Endothelial cell (in vitro differentiated cells): Measurements from ENCODE around the gene SLC23A3. TPM values are rescaled to one million over a fixed set of nuclear protein-coding genes. Genes with fewer than 3 reads are reported as not detected.
A peak's percentile ranks its signal among the peaks of the same experiment; 100 is the strongest.

Source experiments
- DNase-seq: peaks from one replicate; pipeline ENCODE4 v3.0.0; 2021; ENCODE audit warnings: low spot score
- H3K27ac Mint-ChIP-seq: one replicate; pipeline ENCODE4 v1.8.0; 2021; ENCODE audit warnings: mixed read lengths, inconsistent platforms; ENCODE audit not compliant: unreplicated experiment
- H3K27me3 Mint-ChIP-seq: one replicate; pipeline ENCODE4 v1.8.0; 2021; ENCODE audit warnings: mild to moderate bottlenecking, moderate library complexity, mixed read lengths, inconsistent platforms; ENCODE audit not compliant: unreplicated experiment
- H3K36me3 Mint-ChIP-seq: one replicate; pipeline ENCODE4 v1.8.0; 2021; ENCODE audit warnings: mild to moderate bottlenecking, low read depth, mixed read lengths, inconsistent platforms; ENCODE audit not compliant: unreplicated experiment
- H3K4me1 Mint-ChIP-seq: one replicate; pipeline ENCODE4 v1.8.0; 2021; ENCODE audit warnings: mild to moderate bottlenecking, mixed read lengths, inconsistent platforms; ENCODE audit not compliant: unreplicated experiment
- H3K4me3 Mint-ChIP-seq: one replicate; pipeline ENCODE4 v1.8.0; 2021; ENCODE audit warnings: mild to moderate bottlenecking, mixed read lengths, inconsistent platforms; ENCODE audit not compliant: unreplicated experiment
- H3K9me3 Mint-ChIP-seq: one replicate; pipeline ENCODE4 v1.8.0; 2021; ENCODE audit warnings: mixed read lengths, inconsistent platforms; ENCODE audit not compliant: unreplicated experiment
- CTCF ChIP-seq: fragments of 200-600 bp; sonication (generic); IDR thresholded peaks from one replicate; pipeline ENCODE4 v1.5.0; 2021; ENCODE audit warnings: antibody characterized with exemption; ENCODE audit not compliant: unreplicated experiment
- total RNA-seq: library from RNA; stranded (reverse); fragmentation: NEBNext Ultra II Directional; extraction: Animal tissue kit (Norgen Biotek cat#: 25700); gene quantifications from one replicate; pipeline ENCODE4 v1.2.1, GENCODE V29; 2021; ENCODE audit not compliant: unreplicated experiment

Gene SLC23A3
- total RNA-seq, 1 donor from 2014 or later, result 1.7 TPM

GRCh38 chr2:219207134-219207883 is 37.5 kb upstream of the SLC23A3 start:
- no peak for TF ChIP-seq CTCF
- Mint-ChIP-seq H3K9me3 (no peaks in the 10 kb centered on the region), H3K27me3 (peaks cover 8% of the 10 kb centered on the region), H3K4me3 (peak overlapping the region; percentile 83), H3K27ac (no peak overlapping the region), H3K4me1 (peaks cover 17% of the 10 kb centered on the region), H3K36me3 (peaks cover 14% of the 10 kb centered on the region)
- DNase-seq, result no peak

DNA sequence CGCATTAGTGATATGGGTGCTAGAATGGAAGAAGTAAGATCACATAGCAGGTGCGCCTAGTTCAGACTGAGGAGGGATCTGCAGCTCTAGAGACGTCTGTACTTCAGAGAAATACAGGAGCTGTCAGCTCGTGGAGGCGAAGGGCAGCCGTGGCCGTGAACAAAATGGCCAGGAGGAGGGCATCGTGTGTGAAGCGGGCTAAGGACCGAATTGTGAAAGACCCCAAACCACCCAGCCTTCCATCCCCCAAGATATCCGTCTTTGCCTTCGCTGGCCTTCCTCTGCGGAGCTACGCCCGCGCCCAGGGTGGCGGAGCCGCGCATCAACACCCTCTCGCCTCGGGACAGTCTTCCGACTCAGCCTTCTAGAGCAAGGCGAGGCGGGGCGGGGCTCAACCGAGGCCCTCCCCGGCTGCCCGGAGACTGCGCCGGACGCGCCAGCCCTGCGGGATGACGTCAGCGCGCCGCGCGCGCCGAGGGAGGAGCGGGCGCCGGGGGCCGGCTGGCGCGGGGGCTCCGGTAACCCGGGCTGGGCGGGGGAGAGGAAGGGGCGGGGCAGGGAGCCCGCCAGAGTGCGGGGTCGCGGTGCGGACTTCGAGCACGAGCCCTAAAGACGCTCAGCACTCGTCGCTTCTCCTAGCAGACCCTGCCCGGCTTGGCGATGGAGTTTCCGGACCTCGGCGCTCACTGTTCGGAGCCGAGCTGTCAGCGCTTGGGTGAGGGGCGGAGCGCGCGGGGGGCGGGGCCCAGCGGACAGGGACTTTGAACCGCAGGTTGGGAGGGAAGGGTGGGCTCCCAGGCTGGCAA is 36.7 kb upstream of the SLC23A3 start, which contains the start of gene ZFAND2B:
ZFAND2B (plus strand) TSS at position 455 of the 806 bp plus-strand sequence; CDS start at position 661, 206 bp downstream.
- H3K27ac Mint-ChIP-seq, result peak within 1 kb of the TSS; percentile 85
- no peaks in the 10 kb centered on the region for H3K9me3 Mint-ChIP-seq
- H3K36me3 Mint-ChIP-seq, result peaks cover 14% of the 10 kb centered on the region
- TF ChIP-seq CTCF, result no peak
- H3K4me1 Mint-ChIP-seq, result peaks cover 17% of the 10 kb centered on the region
- H3K27me3 Mint-ChIP-seq, result peaks cover 7% of the 10 kb centered on the region
- peak; percentile 96 for DNase-seq
- H3K4me3 Mint-ChIP-seq, result peak within 1 kb of the TSS; percentile 94

GRCh38 chr2:219205981-219206327 is 36.1 kb upstream of the SLC23A3 start:
- no peaks in the 10 kb centered on the region for H3K9me3 Mint-ChIP-seq
- TF ChIP-seq CTCF, result no peak
- peaks cover 17% of the 10 kb centered on the region for H3K4me1 Mint-ChIP-seq
- H3K4me3 Mint-ChIP-seq, result peak overlapping the region; percentile 94
- H3K27ac Mint-ChIP-seq, result peak overlapping the region; percentile 85
- H3K27me3 Mint-ChIP-seq, result peaks cover 7% of the 10 kb centered on the region
- H3K36me3 Mint-ChIP-seq, result peaks cover 14% of the 10 kb centered on the region
- DNase-seq, result no peak

DNA sequence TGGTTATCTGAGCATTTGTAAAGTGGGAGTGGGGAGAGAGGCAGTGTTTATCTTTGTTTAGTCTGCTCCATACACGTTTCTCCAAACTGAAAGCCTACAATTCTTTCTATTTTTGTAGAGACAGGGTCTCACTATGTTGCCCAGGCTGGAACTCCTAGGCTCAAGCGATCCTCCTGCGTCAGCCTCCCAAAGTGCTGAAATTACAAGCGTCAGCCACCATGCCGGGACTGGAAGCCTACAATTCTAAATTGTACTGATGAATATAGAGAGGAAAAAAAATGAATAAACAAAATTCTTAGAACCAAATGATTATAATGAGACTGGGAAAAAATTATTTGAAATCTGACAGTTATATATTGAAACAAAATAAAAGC is 35.3 kb upstream of the SLC23A3 start:
- Mint-ChIP-seq H3K9me3 (no peaks in the 10 kb centered on the region), H3K27me3 (peaks cover 8% of the 10 kb centered on the region), H3K36me3 (peaks cover 14% of the 10 kb centered on the region)

More for the DNA sequence above, 35.3 kb upstream of the SLC23A3 start:
- no peak overlapping the region for H3K4me3 Mint-ChIP-seq
- H3K27ac Mint-ChIP-seq, result no peak overlapping the region
- DNase-seq, result no peak
- no peak for TF ChIP-seq CTCF
- peaks cover 17% of the 10 kb centered on the region for H3K4me1 Mint-ChIP-seq
